BLaER1 treated with 17β-estradiol and CSF1 and Interleukin-3, amounts not matched to agents 10 nM and 100 nM (cell line): ENCODE measurements around the gene ANKRD29.
"Not testable (repeated sequence)": the region's sequence is repeated elsewhere in the genome, so short reads cannot be mapped to it uniquely, and the experiment has no call there.

Experiments used
- H3K27ac ChIP-seq, 11 experiments: shearing (Covaris generic); formaldehyde crosslinking; 2 replicates each; pipeline ENCODE4 v1.8.1; 2022
- H3K27me3 ChIP-seq, 11 experiments: shearing (Covaris generic); formaldehyde crosslinking; 2 replicates each; pipeline ENCODE4 v1.8.1; 2022
- H3K36me3 ChIP-seq, 11 experiments: shearing (Covaris generic); formaldehyde crosslinking; 2 replicates each; pipeline ENCODE4 v1.8.1; 2022
- H3K4me1 ChIP-seq, 10 experiments: shearing (Covaris generic); formaldehyde crosslinking; 2 replicates each; pipeline ENCODE4 v1.8.1; 2022
- H3K4me2 ChIP-seq, 11 experiments: shearing (Covaris generic); formaldehyde crosslinking; 2 replicates each; pipeline ENCODE4 v1.8.1; 2022
- H3K4me3 ChIP-seq, 10 experiments: shearing (Covaris generic); formaldehyde crosslinking; 2 replicates each; pipeline ENCODE4 v1.8.1; 2022
- H3K9ac ChIP-seq, 11 experiments: shearing (Covaris generic); formaldehyde crosslinking; 2 replicates each; pipeline ENCODE4 v1.8.1; 2022
- H3K9me3 ChIP-seq, 11 experiments: shearing (Covaris generic); formaldehyde crosslinking; replicated peaks in 1 of 11; 2 replicates each; pipeline ENCODE4 v1.8.1; 2022
- H4K20me1 ChIP-seq, 11 experiments: shearing (Covaris generic); formaldehyde crosslinking; 2 replicates each; pipeline ENCODE4 v1.8.1; 2022
- Cebpa-rat ChIP-seq, 11 experiments: shearing (Covaris generic); IDR thresholded peaks; 2 replicates each; pipeline ENCODE4 v1.8.1; 2022

The ANKRD29 gene

DNA sequence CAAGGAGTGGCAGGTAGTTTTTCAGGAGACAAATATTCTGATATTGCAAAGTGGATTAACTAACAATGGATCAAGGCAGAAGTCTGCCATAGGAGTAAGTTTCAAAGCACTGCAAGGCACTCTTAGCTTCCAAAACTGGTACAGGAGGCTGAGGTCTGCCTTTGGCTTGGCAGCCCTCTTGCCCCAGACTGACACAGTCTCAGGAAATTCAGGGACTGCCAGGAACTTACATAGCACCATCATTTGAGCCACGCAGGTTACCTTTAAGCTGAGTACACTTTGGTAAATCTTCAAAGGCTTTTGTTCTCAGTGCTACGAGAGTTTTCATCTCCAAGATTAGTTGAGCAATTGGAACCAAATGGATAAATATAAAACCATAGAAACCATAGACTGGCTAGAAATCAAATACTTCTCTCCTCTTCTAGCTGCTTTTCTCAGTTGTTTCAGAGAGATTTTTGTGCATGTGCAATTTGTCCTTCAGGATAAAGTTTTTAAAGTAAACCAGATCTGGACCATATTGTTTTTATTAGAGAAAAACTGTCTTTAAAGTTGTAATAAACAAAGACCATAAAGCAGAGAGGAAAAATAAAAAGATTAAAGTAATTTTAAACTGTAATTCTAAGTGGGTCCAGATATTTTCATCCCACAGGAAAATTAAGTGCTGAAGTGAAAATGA lies 18.8 kb downstream of the ANKRD29 start:
- TF ChIP-seq Cebpa-rat (IDR thresholded peaks at IDR 0.05) = no peak
- no peak overlapping the region for H3K4me3 ChIP-seq
- no peak overlapping the region for H3K9ac ChIP-seq
- H3K27me3 ChIP-seq = no peaks in the 10 kb centered on the region
- peaks cover 22 to 31% (median 25%) of the 10 kb centered on the region in 11 experiments for H3K9me3 ChIP-seq
- no peaks in the 10 kb centered on the region for H4K20me1 ChIP-seq
- no peaks in the 10 kb centered on the region for H3K4me1 ChIP-seq
- no peak overlapping the region for H3K27ac ChIP-seq
- H3K4me2 ChIP-seq = no peak overlapping the region
- H3K36me3 ChIP-seq = peaks cover 0 to 5% (median 0%) of the 10 kb centered on the region in 11 experiments; a peak in 1 of 22 replicates

DNA sequence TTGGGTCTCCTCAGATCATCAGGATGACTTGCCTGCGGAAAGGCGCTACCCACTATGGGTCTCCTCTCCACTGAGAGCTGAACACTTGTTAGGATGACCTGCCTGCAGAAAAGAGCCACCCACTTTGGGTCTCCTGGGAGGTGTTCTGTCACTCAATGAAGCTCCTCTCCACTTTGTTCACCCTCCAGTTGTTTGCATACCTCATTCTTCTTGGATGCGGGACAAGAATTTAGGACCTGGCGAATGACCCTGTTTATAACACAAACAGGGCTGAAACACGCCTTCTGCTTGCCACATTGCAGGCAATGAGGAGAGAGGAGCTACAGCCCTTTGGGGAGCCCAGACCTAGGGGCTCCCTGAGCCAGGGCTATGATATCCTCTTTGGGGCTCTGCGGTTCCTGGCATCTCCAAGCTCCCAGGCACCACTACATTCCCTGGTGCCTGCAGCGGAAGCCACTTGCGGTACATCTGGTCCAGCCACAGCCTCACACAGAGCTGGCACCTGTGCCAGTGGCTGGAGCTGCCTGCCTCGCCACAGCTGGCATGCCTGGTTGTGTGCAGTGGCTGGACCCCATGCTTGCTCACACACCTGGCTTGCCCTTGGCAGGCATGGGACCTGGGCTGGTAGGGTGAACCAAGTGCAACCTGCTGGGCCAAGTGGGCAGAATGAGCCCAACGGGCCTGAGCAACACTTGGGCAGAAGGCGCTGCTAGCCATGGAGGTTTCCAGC lies 20.6 kb downstream of the ANKRD29 start:
- Histone ChIP-seq H3K27ac (no peak overlapping the region), H3K9ac (no peak overlapping the region), H3K4me2 (no peak overlapping the region), H4K20me1 (no peaks in the 10 kb centered on the region), H3K9me3 (peaks cover 22 to 31% (median 25%) of the 10 kb centered on the region in 11 experiments), H3K4me1 (no peaks in the 10 kb centered on the region), H3K27me3 (no peaks in the 10 kb centered on the region), H3K36me3 (peaks cover 0 to 5% (median 0%) of the 10 kb centered on the region in 11 experiments; a peak in 1 of 22 replicates), H3K4me3 (no peak overlapping the region; a peak in 2 of 20 replicates)
- TF ChIP-seq Cebpa-rat (IDR thresholded peaks at IDR 0.05) = no peak

DNA sequence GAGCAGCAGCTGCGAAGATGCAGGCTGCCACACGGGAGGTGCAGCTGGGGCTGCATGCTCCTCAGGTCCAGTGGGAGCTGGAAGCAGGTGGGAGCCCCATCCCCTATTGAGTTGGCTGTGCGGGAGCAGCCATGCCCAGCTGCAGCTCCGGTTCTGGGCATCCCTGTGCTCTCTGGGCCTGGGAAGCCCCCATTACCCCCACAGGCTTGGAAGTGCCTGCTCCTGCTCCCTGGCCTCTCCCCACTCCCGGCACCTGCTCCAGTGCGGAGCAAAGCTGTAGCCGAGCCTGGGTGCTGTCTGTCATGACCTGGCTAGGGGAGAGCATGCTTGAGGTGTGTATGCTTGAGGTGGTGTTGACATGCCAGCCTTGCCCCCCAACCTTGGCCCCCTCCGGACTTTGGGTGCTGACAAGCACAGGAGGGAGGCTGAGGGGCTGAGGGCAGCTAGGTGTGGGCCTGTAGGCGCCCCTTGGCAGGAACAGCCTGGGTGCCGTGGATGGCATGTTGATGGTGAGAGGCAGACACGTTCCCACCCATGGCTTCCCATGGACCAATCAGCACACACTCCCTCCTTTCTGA lies 21.5 kb downstream of the ANKRD29 start:
- no peaks in the 10 kb centered on the region for H4K20me1 ChIP-seq
- no peak overlapping the region for H3K27ac ChIP-seq

DNA sequence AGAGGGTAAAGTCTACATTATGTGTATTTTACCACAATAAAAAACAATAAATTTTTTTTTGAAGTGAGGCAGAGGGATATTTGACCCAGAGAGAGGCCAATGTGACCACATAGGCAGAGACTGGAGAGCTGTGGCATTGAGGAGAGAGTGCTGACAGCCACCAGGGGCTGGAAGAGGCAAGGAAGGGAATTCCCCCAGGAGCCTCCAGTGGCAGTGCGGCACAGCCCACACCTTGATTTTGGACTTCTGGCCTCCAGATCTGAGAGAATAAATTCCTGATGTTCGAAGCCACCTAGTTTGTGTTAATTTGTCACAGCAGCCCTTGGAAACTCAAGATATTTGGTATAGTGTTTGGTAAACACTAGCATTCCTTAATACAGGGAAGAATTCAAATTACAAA lies 22.7 kb downstream of the ANKRD29 start:
- Histone ChIP-seq H3K36me3 (peaks cover 0 to 5% (median 0%) of the 10 kb centered on the region in 11 experiments; a peak in 1 of 22 replicates), H3K4me3 (no peak overlapping the region), H3K9me3 (peaks cover 22 to 32% (median 25%) of the 10 kb centered on the region in 11 experiments), H3K9ac (no peak overlapping the region), H3K4me1 (peaks cover 7 to 12% (median 10%) of the 10 kb centered on the region in 10 experiments; a peak in 14 of 20 replicates), H3K27me3 (no peaks in the 10 kb centered on the region), H3K27ac (no peak overlapping the region), H3K4me2 (no peak overlapping the region), H4K20me1 (no peaks in the 10 kb centered on the region)
- TF ChIP-seq Cebpa-rat (IDR thresholded peaks at IDR 0.05) = no peak

More for the DNA sequence above, 21.5 kb downstream of the ANKRD29 start:
- no peak overlapping the region for H3K9ac ChIP-seq
- no peak for TF ChIP-seq Cebpa-rat (IDR thresholded peaks at IDR 0.05)
- peaks cover 0 to 5% (median 0%) of the 10 kb centered on the region in 11 experiments; a peak in 1 of 22 replicates for H3K36me3 ChIP-seq
- peaks cover 22 to 31% (median 25%) of the 10 kb centered on the region in 11 experiments for H3K9me3 ChIP-seq
- no peaks in the 10 kb centered on the region; a peak in 3 of 20 replicates for H3K4me1 ChIP-seq
- no peak overlapping the region for H3K4me3 ChIP-seq
- H3K4me2 ChIP-seq = no peak overlapping the region
- H3K27me3 ChIP-seq = no peaks in the 10 kb centered on the region

DNA sequence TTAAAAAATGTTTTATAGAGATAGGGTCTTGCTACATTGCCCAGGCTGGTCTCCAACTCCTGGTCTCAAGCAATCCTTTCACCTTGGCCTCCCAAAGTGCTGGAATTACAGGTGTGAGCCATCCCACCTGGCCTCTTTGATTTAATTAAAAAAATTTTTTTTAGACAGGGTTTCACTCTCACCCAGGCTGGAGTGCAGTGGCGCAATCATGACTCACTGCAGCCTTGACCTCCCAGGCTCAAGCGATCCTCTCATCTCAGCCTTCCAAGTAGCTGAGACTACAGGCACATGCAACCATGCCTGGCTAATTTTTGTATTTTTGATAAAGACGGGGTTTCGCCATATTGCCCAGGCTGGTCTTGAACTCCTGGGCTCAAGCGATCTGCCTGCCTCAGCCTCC lies 26.3 kb downstream of the ANKRD29 start:
- not testable (repeated sequence) for H3K27me3 ChIP-seq, H3K27ac ChIP-seq, H3K4me3 ChIP-seq, H3K36me3 ChIP-seq, H3K9ac ChIP-seq, H4K20me1 ChIP-seq
- Histone ChIP-seq H3K4me1 (peaks cover 11 to 23% (median 17%) of the 10 kb centered on the region in 10 experiments; a peak in 16 of 20 replicates), H3K9me3 (peaks cover 9 to 20% (median 10%) of the 10 kb centered on the region in 11 experiments), H3K4me2 (peak overlapping the region in 1 of 11 experiments; percentile 58; a peak in 2 of 22 replicates)

DNA sequence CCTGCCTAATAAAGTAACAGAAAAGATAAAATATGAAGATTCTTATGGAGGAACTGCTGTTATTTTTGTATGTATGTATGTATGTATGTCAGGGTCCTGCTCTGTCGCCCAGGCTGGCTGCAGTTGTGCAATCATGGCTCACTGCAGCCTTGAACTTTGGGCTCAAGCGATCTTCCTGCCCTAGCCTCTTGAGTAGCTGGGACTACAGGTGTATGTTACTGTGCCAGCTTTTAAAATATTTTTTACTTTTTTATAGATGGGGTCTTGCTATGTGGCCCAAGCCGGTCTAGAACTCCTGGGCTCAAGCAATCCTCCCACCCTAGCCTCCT lies 26.7 kb downstream of the ANKRD29 start:
- peak in 6 of 11 experiments; percentile 5 to 68 (median 23); a peak in 8 of 22 replicates for TF ChIP-seq Cebpa-rat (IDR thresholded peaks at IDR 0.05)
- H3K9ac ChIP-seq = no peak overlapping the region
- H3K36me3 ChIP-seq = no peaks in the 10 kb centered on the region
- H3K9me3 ChIP-seq = peaks cover 5 to 16% (median 6%) of the 10 kb centered on the region in 11 experiments
- no peak overlapping the region for H3K27ac ChIP-seq
- H4K20me1 ChIP-seq = no peaks in the 10 kb centered on the region
- no peaks in the 10 kb centered on the region for H3K27me3 ChIP-seq
- no peak overlapping the region for H3K4me3 ChIP-seq
- peaks cover 11 to 23% (median 17%) of the 10 kb centered on the region in 10 experiments; a peak in 16 of 20 replicates for H3K4me1 ChIP-seq
- H3K4me2 ChIP-seq = peak overlapping the region in 8 of 11 experiments; percentile 10 to 58 (median 48); a peak in 10 of 22 replicates

DNA sequence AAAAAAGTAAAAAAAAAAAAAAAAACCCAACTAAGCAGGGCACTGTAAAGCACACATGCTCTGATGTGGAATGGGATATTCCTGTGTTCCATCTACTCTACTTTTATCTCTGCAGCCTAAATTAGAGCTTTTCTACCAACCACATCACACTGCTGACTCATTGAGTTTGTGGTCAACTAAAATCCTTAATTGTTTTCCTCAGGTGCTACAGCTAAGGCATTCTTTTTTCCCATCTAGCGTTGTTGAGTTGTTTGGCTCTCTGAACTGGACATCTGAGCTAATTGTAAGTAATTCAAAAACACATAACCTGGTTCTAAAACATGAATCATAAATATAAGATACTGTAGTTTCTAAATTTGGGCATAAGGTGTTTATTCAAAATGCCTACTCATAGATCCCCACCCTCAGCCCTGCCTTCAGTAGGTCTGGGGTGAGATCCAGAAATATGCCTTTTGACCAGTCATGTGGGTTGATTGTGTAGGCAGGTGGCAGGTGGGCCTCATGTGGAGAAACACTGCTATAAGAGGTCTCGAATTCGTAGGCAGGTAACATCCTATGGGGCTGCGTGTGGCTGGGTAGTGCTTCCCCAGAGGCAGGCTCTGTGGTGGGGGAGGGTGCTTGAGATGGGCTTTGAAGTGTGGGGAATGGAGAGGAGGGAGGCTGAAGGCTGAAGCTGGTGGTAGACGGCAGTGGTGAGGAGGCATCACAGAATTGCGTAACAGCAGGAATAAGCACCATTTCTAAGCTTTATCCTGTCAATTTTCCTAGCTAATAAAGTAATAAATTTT lies 27.2 kb downstream of the ANKRD29 start:
- Histone ChIP-seq H3K27me3 (no peaks in the 10 kb centered on the region), H3K27ac (no peak overlapping the region), H3K9ac (no peak overlapping the region), H3K36me3 (no peaks in the 10 kb centered on the region), H3K9me3 (peaks cover 0 to 10% (median under 1%) of the 10 kb centered on the region in 11 experiments; a peak in 7 of 22 replicates), H3K4me3 (no peak overlapping the region), H4K20me1 (no peaks in the 10 kb centered on the region), H3K4me1 (peaks cover 11 to 23% (median 17%) of the 10 kb centered on the region in 10 experiments; a peak in 16 of 20 replicates), H3K4me2 (peak overlapping the region in 10 of 11 experiments; percentile 12 to 58 (median 42); a peak in 13 of 22 replicates)
- TF ChIP-seq Cebpa-rat (IDR thresholded peaks at IDR 0.05) = peak in 10 of 11 experiments; percentile 53 to 81 (median 66); a peak in 12 of 22 replicates

DNA sequence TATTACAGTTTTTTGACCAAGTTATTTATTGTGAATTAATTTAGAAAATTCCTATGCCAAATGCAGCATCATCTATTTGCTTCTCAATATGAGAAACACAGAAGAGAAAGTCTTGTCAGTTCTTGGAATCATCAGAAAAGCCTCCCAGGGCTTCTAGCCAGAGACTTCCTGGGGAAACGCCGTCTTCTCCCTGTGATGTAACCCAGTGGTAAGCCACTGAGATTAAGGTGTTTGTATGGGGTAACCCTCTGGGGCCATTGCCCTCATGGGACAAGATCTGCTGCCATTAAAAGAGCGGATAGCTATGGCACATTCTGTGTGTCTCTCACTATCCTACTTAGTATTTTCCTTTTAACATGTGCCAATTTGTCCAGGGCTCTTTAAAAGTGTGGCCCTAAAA lies 28.0 kb downstream of the ANKRD29 start:
- Histone ChIP-seq H3K9ac (no peak overlapping the region), H3K9me3 (peaks cover 0 to 6% (median 0%) of the 10 kb centered on the region in 11 experiments; a peak in 1 of 22 replicates), H4K20me1 (no peaks in the 10 kb centered on the region), H3K4me1 (peaks cover 11 to 23% (median 17%) of the 10 kb centered on the region in 10 experiments; a peak in 16 of 20 replicates), H3K4me2 (peak overlapping the region in 10 of 11 experiments; percentile 12 to 58 (median 42); a peak in 12 of 22 replicates), H3K36me3 (no peaks in the 10 kb centered on the region), H3K4me3 (no peak overlapping the region), H3K27me3 (no peaks in the 10 kb centered on the region), H3K27ac (no peak overlapping the region)
- TF ChIP-seq Cebpa-rat (IDR thresholded peaks at IDR 0.05) = no peak
